AG04450 (cell line): ENCODE results near the gene CAMSAP2. TPM values are rescaled to one million over a fixed set of nuclear protein-coding genes. Genes with fewer than 3 reads are reported as not detected.

ENCODE experiments used
- CTCF ChIA-PET: fragments of 300-600, 350-600 bp; formaldehyde crosslinking; extraction: SDS; loops from one replicate; lab custom pipeline; 2022; ENCODE audit warnings: antibody characterized with exemption, inconsistent platforms; lab: Charles Lee
- POLR2A ChIA-PET: fragments of 350-600 bp; formaldehyde crosslinking; extraction: SDS; loops from one replicate; lab custom pipeline; 2021; ENCODE audit warnings: antibody characterized with exemption, inconsistent platforms; lab: Yijun Ruan, JAX
- DNase-seq: peaks from one replicate; pipeline ENCODE4 v3.0.0-alpha.2; 2011; ENCODE audit warnings: low read depth, low spot score
- H3K27ac ChIP-seq: one replicate; pipeline ENCODE4 v1.5.1; 2012; ENCODE audit warnings: low read depth, low read length, control low read depth
- H3K27me3 ChIP-seq: one replicate; pipeline ENCODE4 v1.6.0; 2012; ENCODE audit warnings: low read length; ENCODE audit not compliant: control insufficient read depth, insufficient read depth
- H3K4me3 ChIP-seq: 2 replicates; pipeline ENCODE4 v1.5.1; 2011; ENCODE audit warnings: mild to moderate bottlenecking, low read depth, low read length, control low read depth
- H3K9me3 ChIP-seq: 2 replicates; pipeline ENCODE4 v1.5.1; 2012; ENCODE audit warnings: low read length; ENCODE audit not compliant: control insufficient read depth, insufficient read depth
- CTCF ChIP-seq: IDR thresholded peaks from 2 replicates; pipeline ENCODE4 v1.5.1; 2011; ENCODE audit warnings: low read depth, low read length, control low read depth, inconsistent platforms
- polyA plus RNA-seq: library from polyadenylated mRNA; depleted of rRNA; stranded (reverse); fragments of >200 nt; gene quantifications from 2 replicates; pipeline ENCODE4 v1.2.3, GENCODE V29; 2011

The CAMSAP2 gene
- polyA plus RNA-seq, 1 experiment: 24.2 TPM

- no peak overlapping the region for H3K27ac ChIP-seq
- no peak for DNase-seq
- TF ChIP-seq CTCF: no peak
- no peaks in the 10 kb centered on the region for H3K9me3 ChIP-seq
- no peaks in the 10 kb centered on the region for H3K27me3 ChIP-seq
- CTCF ChIA-PET: interaction anchor here (0.6 to 1.0 kb wide), 4 partner anchors 9 to 268 kb away, joined by 3 to 7 read pairs (median 4); no protein-coding TSS in a partner anchor
- POLR2A ChIA-PET: interaction anchor here (0.6 to 2.1 kb wide), 3 partner anchors 9 to 84 kb away, joined by 3 to 5 read pairs (median 5); partner anchors contain the start of gene DDX59
- no peak overlapping the region for H3K4me3 ChIP-seq
Measured at GRCh38 chr1:200753650-200754198, 15.0 kb downstream of the CAMSAP2 start.

- Histone ChIP-seq H3K4me3 (no peak overlapping the region), H3K9me3 (no peaks in the 10 kb centered on the region), H3K27me3 (no peaks in the 10 kb centered on the region), H3K27ac (no peak overlapping the region)
- DNase-seq: no peak
- CTCF ChIA-PET: interaction anchor here (0.9 kb wide), 1 partner anchor 48 kb away, joined by 5 read pairs; no protein-coding TSS in a partner anchor
- TF ChIP-seq CTCF: no peak
- POLR2A ChIA-PET: interaction anchor here (0.6 to 2.1 kb wide), 2 partner anchors 83 to 86 kb away, joined by 5 read pairs; partner anchors contain the start of gene DDX59
Measured at GRCh38 chr1:200755456-200755855, 16.8 kb downstream of the CAMSAP2 start.

GRCh38 chr1:200762089-200762488, 23.4 kb downstream of the CAMSAP2 start:
- Histone ChIP-seq H3K9me3 (no peaks in the 10 kb centered on the region), H3K27me3 (no peaks in the 10 kb centered on the region), H3K27ac (no peak overlapping the region), H3K4me3 (no peak overlapping the region)
- ChIA-PET POLR2A (no interaction called here), CTCF (interaction anchor here (0.6 to 1.6 kb wide), 2 partner anchors 8 to 140 kb away, joined by 3 to 7 read pairs; no protein-coding TSS in a partner anchor)
- DNase-seq: no peak
- no peak for TF ChIP-seq CTCF

GRCh38 chr1:200767321-200767720, 28.6 kb downstream of the CAMSAP2 start:
- Histone ChIP-seq H3K27me3 (no peaks in the 10 kb centered on the region), H3K4me3 (no peak overlapping the region), H3K9me3 (no peaks in the 10 kb centered on the region), H3K27ac (no peak overlapping the region)
- no peak for DNase-seq
- CTCF ChIA-PET: interaction anchor here (0.6 to 1.2 kb wide), 2 partner anchors 10 to 592 kb away, joined by 3 to 5 read pairs; no protein-coding TSS in a partner anchor
- POLR2A ChIA-PET: no interaction called here
- no peak for TF ChIP-seq CTCF
